ENCODE results near the gene EYA4.

GRCh38 chr6:133235221-133235620 lies 5.9 kb upstream of the EYA4 start:
- TF ChIP-seq TEAD4 (CRISPR knock-in tag; IDR thresholded peaks at IDR 0.05) = no peak
- TF ChIP-seq CTCF (IDR thresholded peaks at IDR 0.05) = no peak
- no peak for TF ChIP-seq KAT7 (CRISPR knock-in tag; IDR thresholded peaks at IDR 0.05; ENCODE audit: borderline replicate concordance)
- no peak for TF ChIP-seq USF2 (CRISPR knock-in tag; IDR thresholded peaks at IDR 0.05)
- no peak for TF ChIP-seq ZNF423 (CRISPR knock-in tag; IDR thresholded peaks at IDR 0.05)
- TF ChIP-seq ZSCAN18 (CRISPR knock-in tag; IDR thresholded peaks at IDR 0.05) = no peak
- no peak for TF ChIP-seq MLX (CRISPR knock-in tag; IDR thresholded peaks at IDR 0.05)
- no peak for TF ChIP-seq NR2C2 (CRISPR knock-in tag; IDR thresholded peaks at IDR 0.05)
- no peak for TF ChIP-seq ATF2 (CRISPR knock-in tag; IDR thresholded peaks at IDR 0.05; ENCODE audit: borderline replicate concordance, low read depth)
